ENCODE results near the gene BBX.
A peak's percentile ranks its signal among the peaks of the same experiment; 100 is the strongest.

BBX gene

GRCh38 chr3:107651782-107652181 lies 129.0 kb downstream of the BBX start:
- H3K4me3 ChIP-seq (ENCODE audit: extremely low read depth, insufficient read depth, low read length, poor library complexity, severe bottlenecking): no peak overlapping the region
- H3K27ac ChIP-seq (ENCODE audit: low read depth, low read length, severe bottlenecking): no peak overlapping the region
- H3K36me3 ChIP-seq (ENCODE audit: control insufficient read depth, insufficient read depth, low read length): peaks cover 10% of the 10 kb centered on the region
- no peaks in the 10 kb centered on the region for H3K4me1 ChIP-seq (ENCODE audit: control insufficient read depth, insufficient read depth, low read length, poor library complexity, severe bottlenecking)
- no peaks in the 10 kb centered on the region for H3K9me3 ChIP-seq (ENCODE audit: control insufficient read depth, low read length)

DNA sequence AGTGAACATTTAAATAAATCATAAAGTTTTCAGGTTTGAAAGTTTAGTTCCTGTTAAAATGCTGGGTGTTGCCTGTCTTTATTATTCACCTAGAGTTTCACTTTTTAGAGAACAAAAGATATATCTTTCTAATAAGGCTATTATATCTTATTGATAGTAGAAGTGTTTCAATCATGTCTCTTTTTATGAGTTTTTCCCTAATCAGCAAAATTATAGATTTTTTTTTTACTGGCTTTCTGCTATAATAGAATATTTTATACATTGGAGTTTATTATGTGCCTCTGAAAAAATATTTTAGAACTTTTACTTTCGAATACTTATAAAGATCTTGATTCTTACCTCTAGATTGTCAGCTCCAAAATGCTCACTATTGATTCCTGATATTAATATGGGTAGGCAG lies 131.5 kb downstream of the BBX start:
- Histone ChIP-seq H3K9me3 (ENCODE audit: control insufficient read depth, low read length) (no peaks in the 10 kb centered on the region), H3K4me1 (ENCODE audit: control insufficient read depth, insufficient read depth, low read length, poor library complexity, severe bottlenecking) (no peaks in the 10 kb centered on the region), H3K4me3 (ENCODE audit: extremely low read depth, insufficient read depth, low read length, poor library complexity, severe bottlenecking) (no peak overlapping the region), H3K27ac (ENCODE audit: low read depth, low read length, severe bottlenecking) (no peak overlapping the region), H3K36me3 (ENCODE audit: control insufficient read depth, insufficient read depth, low read length) (no peaks in the 10 kb centered on the region)
- WGBS, 2 experiments (ENCODE audit: insufficient coverage in 2 of 2): no CpG with 5 or more reads among the region's 1 CpG

DNA sequence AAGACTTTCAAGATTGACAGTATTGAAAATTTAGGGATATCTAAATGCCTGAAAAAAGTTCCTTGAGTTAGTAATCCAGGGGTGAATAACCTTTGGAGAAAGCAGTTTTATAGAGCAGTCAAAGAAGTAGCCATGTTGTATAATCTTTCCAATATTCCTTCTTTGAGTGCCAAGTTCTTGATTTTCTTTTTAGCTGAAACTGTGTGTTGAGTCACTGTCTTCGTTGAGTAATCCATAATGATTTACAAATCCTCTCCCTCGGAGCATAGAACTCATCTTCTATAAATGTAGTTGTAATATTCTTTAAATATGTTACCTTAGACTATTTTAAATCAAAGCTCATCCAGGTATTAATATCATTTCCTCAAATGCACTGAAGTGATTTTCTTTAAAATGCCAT lies 135.2 kb downstream of the BBX start:
- no peak overlapping the region for H3K4me3 ChIP-seq (ENCODE audit: extremely low read depth, insufficient read depth, low read length, poor library complexity, severe bottlenecking)
- H3K9me3 ChIP-seq (ENCODE audit: control insufficient read depth, low read length): no peaks in the 10 kb centered on the region
- no CpG with 5 or more reads among the region's 2 CpGs for WGBS, 2 experiments (ENCODE audit: insufficient coverage in 2 of 2)
- H3K4me1 ChIP-seq (ENCODE audit: control insufficient read depth, insufficient read depth, low read length, poor library complexity, severe bottlenecking): peaks cover 15% of the 10 kb centered on the region
- no peaks in the 10 kb centered on the region for H3K36me3 ChIP-seq (ENCODE audit: control insufficient read depth, insufficient read depth, low read length)
- H3K27ac ChIP-seq (ENCODE audit: low read depth, low read length, severe bottlenecking): no peak overlapping the region

DNA sequence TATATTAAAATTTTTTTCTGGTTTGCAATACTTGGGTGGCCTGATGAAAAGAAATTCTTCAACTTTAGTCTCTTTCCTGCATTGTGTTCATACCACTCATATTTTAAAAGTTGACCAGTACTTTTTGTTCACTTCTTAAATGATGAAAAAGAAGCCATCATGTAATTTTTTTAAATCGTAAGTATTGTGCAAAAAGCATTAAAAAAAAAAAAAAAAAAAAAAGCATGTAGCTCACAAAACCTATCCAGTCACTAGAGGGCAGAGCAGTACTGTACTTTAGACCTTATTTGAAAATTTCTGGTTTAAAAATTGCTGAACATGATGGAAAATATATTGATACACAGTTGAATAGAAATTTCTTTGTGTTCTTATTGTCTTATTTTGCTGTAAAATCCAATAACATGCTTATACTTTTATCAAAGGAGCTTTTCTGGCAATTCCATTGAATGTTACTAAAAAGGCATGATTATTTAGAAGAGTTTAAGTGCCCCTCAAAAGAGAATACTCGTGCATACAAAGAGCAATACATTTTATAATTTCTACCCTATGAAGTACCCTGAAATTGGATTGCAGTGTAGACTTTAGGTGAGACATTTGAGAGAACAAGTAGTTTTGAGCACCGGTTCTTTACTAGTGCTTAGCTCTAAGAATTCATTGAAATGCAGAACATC lies 137.7 kb downstream of the BBX start:
- no peak overlapping the region for H3K4me3 ChIP-seq (ENCODE audit: extremely low read depth, insufficient read depth, low read length, poor library complexity, severe bottlenecking)
- no peaks in the 10 kb centered on the region for H3K9me3 ChIP-seq (ENCODE audit: control insufficient read depth, low read length)
- H3K4me1 ChIP-seq (ENCODE audit: control insufficient read depth, insufficient read depth, low read length, poor library complexity, severe bottlenecking): peaks cover 15% of the 10 kb centered on the region
- H3K27ac ChIP-seq (ENCODE audit: low read depth, low read length, severe bottlenecking): no peak overlapping the region
- WGBS, 2 experiments (ENCODE audit: insufficient coverage in 2 of 2): 100% methylated on average over 1 of the region's 3 CpGs; no CpG with 5 or more reads in 1 of the 2 experiments
- H3K36me3 ChIP-seq (ENCODE audit: control insufficient read depth, insufficient read depth, low read length): no peaks in the 10 kb centered on the region

GRCh38 chr3:107661447-107662123 lies 138.8 kb downstream of the BBX start:
- peak overlapping the region; percentile 26 for H3K27ac ChIP-seq (ENCODE audit: low read depth, low read length, severe bottlenecking)
- H3K4me1 ChIP-seq (ENCODE audit: control insufficient read depth, insufficient read depth, low read length, poor library complexity, severe bottlenecking): peaks cover 15% of the 10 kb centered on the region

GRCh38 chr3:107662124-107662507 lies 139.4 kb downstream of the BBX start:
- Histone ChIP-seq H3K4me3 (ENCODE audit: extremely low read depth, insufficient read depth, low read length, poor library complexity, severe bottlenecking) (no peak overlapping the region), H3K9me3 (ENCODE audit: control insufficient read depth, low read length) (no peaks in the 10 kb centered on the region), H3K36me3 (ENCODE audit: control insufficient read depth, insufficient read depth, low read length) (no peaks in the 10 kb centered on the region), H3K4me1 (ENCODE audit: control insufficient read depth, insufficient read depth, low read length, poor library complexity, severe bottlenecking) (peaks cover 15% of the 10 kb centered on the region), H3K27ac (ENCODE audit: low read depth, low read length, severe bottlenecking) (peak overlapping the region; percentile 26)
- WGBS, 2 experiments (ENCODE audit: insufficient coverage in 2 of 2): 88 to 100% methylated on average over 1 of the region's 4 CpGs

More at GRCh38 chr3:107661447-107662123, 138.8 kb downstream of the BBX start:
- no peaks in the 10 kb centered on the region for H3K36me3 ChIP-seq (ENCODE audit: control insufficient read depth, insufficient read depth, low read length)
- no CpG with 5 or more reads among the region's 3 CpGs for WGBS, 2 experiments (ENCODE audit: insufficient coverage in 2 of 2)
- no peak overlapping the region for H3K4me3 ChIP-seq (ENCODE audit: extremely low read depth, insufficient read depth, low read length, poor library complexity, severe bottlenecking)
- no peaks in the 10 kb centered on the region for H3K9me3 ChIP-seq (ENCODE audit: control insufficient read depth, low read length)

- H3K36me3 ChIP-seq (ENCODE audit: control insufficient read depth, insufficient read depth, low read length): no peaks in the 10 kb centered on the region
- peaks cover 15% of the 10 kb centered on the region for H3K4me1 ChIP-seq (ENCODE audit: control insufficient read depth, insufficient read depth, low read length, poor library complexity, severe bottlenecking)
- no peak overlapping the region for H3K4me3 ChIP-seq (ENCODE audit: extremely low read depth, insufficient read depth, low read length, poor library complexity, severe bottlenecking)
- 86% methylated on average over 1 of the region's 7 CpGs; no CpG with 5 or more reads in 1 of the 2 experiments for WGBS, 2 experiments (ENCODE audit: insufficient coverage in 2 of 2)
- H3K9me3 ChIP-seq (ENCODE audit: control insufficient read depth, low read length): no peaks in the 10 kb centered on the region
- no peak overlapping the region for H3K27ac ChIP-seq (ENCODE audit: low read depth, low read length, severe bottlenecking)
Measured at GRCh38 chr3:107662586-107662985, 139.8 kb downstream of the BBX start.

DNA sequence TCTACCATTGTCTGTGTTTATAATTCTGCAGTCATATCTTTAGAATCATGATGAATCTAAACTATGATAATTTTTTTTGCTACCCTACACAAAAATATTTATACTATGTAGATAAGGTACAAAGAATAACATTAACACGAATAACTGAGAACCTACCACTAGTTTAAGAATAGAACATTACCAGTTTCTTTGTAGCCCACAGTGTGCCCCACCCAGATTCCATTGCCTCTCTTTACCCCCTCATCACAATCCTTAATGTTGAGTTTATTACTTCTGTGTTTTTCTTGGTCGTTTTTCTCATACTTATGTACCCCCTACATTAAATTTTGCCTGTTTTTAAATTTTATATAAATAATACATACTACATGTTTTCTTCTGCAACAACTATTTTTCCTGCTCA lies 140.5 kb downstream of the BBX start:
- H3K4me1 ChIP-seq (ENCODE audit: control insufficient read depth, insufficient read depth, low read length, poor library complexity, severe bottlenecking): peaks cover 15% of the 10 kb centered on the region
- no CpG with 5 or more reads among the region's 2 CpGs for WGBS, 2 experiments (ENCODE audit: insufficient coverage in 2 of 2)
- no peaks in the 10 kb centered on the region for H3K36me3 ChIP-seq (ENCODE audit: control insufficient read depth, insufficient read depth, low read length)
- H3K27ac ChIP-seq (ENCODE audit: low read depth, low read length, severe bottlenecking): no peak overlapping the region
- no peaks in the 10 kb centered on the region for H3K9me3 ChIP-seq (ENCODE audit: control insufficient read depth, low read length)
- no peak overlapping the region for H3K4me3 ChIP-seq (ENCODE audit: extremely low read depth, insufficient read depth, low read length, poor library complexity, severe bottlenecking)

- no peak overlapping the region for H3K27ac ChIP-seq (ENCODE audit: low read depth, low read length, severe bottlenecking)
- no peak overlapping the region for H3K4me3 ChIP-seq (ENCODE audit: extremely low read depth, insufficient read depth, low read length, poor library complexity, severe bottlenecking)
- no peaks in the 10 kb centered on the region for H3K9me3 ChIP-seq (ENCODE audit: control insufficient read depth, low read length)
- no peaks in the 10 kb centered on the region for H3K36me3 ChIP-seq (ENCODE audit: control insufficient read depth, insufficient read depth, low read length)
- 80% methylated on average over 1 of the region's 2 CpGs; no CpG with 5 or more reads in 1 of the 2 experiments for WGBS, 2 experiments (ENCODE audit: insufficient coverage in 2 of 2)
- H3K4me1 ChIP-seq (ENCODE audit: control insufficient read depth, insufficient read depth, low read length, poor library complexity, severe bottlenecking): peaks cover 15% of the 10 kb centered on the region
Measured at GRCh38 chr3:107664614-107665013, 141.9 kb downstream of the BBX start.

GRCh38 chr3:107665351-107665750 lies 142.6 kb downstream of the BBX start:
- 74 to 75% methylated on average over 1 to 3 of the region's 4 CpGs for WGBS, 2 experiments (ENCODE audit: insufficient coverage in 2 of 2)
- Histone ChIP-seq H3K4me1 (ENCODE audit: control insufficient read depth, insufficient read depth, low read length, poor library complexity, severe bottlenecking) (peaks cover 15% of the 10 kb centered on the region), H3K4me3 (ENCODE audit: extremely low read depth, insufficient read depth, low read length, poor library complexity, severe bottlenecking) (no peak overlapping the region), H3K9me3 (ENCODE audit: control insufficient read depth, low read length) (no peaks in the 10 kb centered on the region), H3K36me3 (ENCODE audit: control insufficient read depth, insufficient read depth, low read length) (no peaks in the 10 kb centered on the region), H3K27ac (ENCODE audit: low read depth, low read length, severe bottlenecking) (no peak overlapping the region)

DNA sequence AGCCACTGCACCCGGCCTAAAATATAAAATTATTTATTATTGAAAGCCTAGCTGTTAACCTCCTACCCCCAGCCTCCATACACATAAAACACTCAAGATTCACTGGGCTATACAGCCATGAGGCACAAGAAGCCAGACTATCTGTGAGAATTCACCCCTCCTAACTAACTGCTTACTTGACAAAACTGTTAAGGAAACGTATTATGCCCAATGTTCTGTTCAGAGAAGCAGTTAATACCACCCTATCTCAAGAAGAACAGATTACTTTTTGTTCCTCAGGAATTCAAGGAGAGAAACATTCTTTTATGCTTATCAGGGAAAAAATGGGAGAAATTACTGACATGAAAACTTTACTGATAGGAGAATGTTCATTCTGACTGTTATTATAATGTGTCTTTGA lies 144.1 kb downstream of the BBX start:
- H3K36me3 ChIP-seq (ENCODE audit: control insufficient read depth, insufficient read depth, low read length): no peaks in the 10 kb centered on the region
- H3K27ac ChIP-seq (ENCODE audit: low read depth, low read length, severe bottlenecking): no peak overlapping the region
- no CpG with 5 or more reads among the region's 2 CpGs for WGBS, 2 experiments (ENCODE audit: insufficient coverage in 2 of 2)
- no peaks in the 10 kb centered on the region for H3K9me3 ChIP-seq (ENCODE audit: control insufficient read depth, low read length)
- peaks cover 8% of the 10 kb centered on the region for H3K4me1 ChIP-seq (ENCODE audit: control insufficient read depth, insufficient read depth, low read length, poor library complexity, severe bottlenecking)
- no peak overlapping the region for H3K4me3 ChIP-seq (ENCODE audit: extremely low read depth, insufficient read depth, low read length, poor library complexity, severe bottlenecking)
